Endothelial cell of umbilical vein (primary cell): ENCODE measurements around the gene HCAR2.

Experiments
- CTCF ChIP-seq, 2 donors: IDR thresholded peaks; 1 replicate in 1 of 2; 2 replicates in 1 of 2; pipeline ENCODE4 v1.5.1; 2011; ENCODE audit warnings: low read length in 2 of 2, mild to moderate bottlenecking in 2 of 2, moderate library complexity in 2 of 2, control low read depth in 1 of 2, inconsistent platforms in 1 of 2, low read depth in 1 of 2; ENCODE audit not compliant: insufficient read depth in 1 of 2; ENCODE audit errors: extremely low read depth in 1 of 2
- EZH2 ChIP-seq: IDR thresholded peaks from 2 replicates; pipeline ENCODE4 v1.6.1; 2012; ENCODE audit warnings: borderline replicate concordance, low read depth, mild to moderate bottlenecking, moderate library complexity, low read length, inconsistent platforms; ENCODE audit not compliant: severe bottlenecking
- FOS ChIP-seq: IDR thresholded peaks from 2 replicates; pipeline ENCODE4 v1.6.1; 2011; ENCODE audit warnings: mild to moderate bottlenecking, low read length, moderate library complexity, borderline replicate concordance; ENCODE audit not compliant: insufficient read depth
- POLR2AphosphoS5 ChIP-seq: IDR thresholded peaks from 2 replicates; pipeline ENCODE4 v1.6.1; 2012; ENCODE audit warnings: low read depth, mild to moderate bottlenecking, control low read depth, low read length, moderate library complexity; ENCODE audit not compliant: insufficient read depth
- TF ChIP-seq, protein P1 (sequence below): IDR thresholded peaks from 2 replicates; pipeline ENCODE4 v1.6.1; 2011; ENCODE audit not compliant: insufficient read depth, insufficient read length

DNA sequence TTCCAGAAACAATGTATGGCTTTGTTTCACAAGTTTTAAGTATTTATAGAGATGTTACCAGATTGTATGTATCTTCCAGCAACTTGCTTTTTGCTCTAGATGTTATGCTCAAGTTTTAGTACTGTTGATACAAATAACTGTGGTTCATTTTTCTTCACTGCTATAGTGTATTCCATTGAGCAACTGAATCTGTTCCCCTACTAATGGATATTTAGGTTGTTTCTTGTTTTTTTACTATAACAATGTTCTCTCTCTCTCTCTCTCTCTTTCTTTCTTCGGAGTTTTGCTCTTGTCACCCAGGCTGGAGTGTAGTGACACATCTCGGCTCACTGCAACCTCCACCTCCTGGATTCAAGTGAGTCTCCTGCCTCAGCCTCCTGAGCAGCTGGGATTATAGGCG lies 16.6 kb downstream of the HCAR2 start:
- TF ChIP-seq CTCF (IDR thresholded peaks at IDR 0.05; ENCODE audit: extremely low read depth in 1 of 2, insufficient read depth in 1 of 2, low read depth in 1 of 2, low read length in 2 of 2) (no peak), EZH2 (no peak), POLR2AphosphoS5 (no peak), FOS (no peak)
- TF ChIP-seq, protein P1, sequence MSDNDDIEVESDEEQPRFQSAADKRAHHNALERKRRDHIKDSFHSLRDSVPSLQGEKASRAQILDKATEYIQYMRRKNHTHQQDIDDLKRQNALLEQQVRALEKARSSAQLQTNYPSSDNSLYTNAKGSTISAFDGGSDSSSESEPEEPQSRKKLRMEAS: no peak
